ENCODE results near the gene SPRYD3.
A peak's percentile ranks its signal among the peaks of the same experiment; 100 is the strongest.
"Not testable (repeated sequence)": the region's sequence is repeated elsewhere in the genome, so short reads cannot be mapped to it uniquely, and the experiment has no call there.

The SPRYD3 gene

GRCh38 chr12:53101931-53102781 is 23.0 kb upstream of the SPRYD3 start:
- no peak for DNase-seq

- DNase-seq: no peak
These were observed 22.1 kb upstream of the SPRYD3 start for GRCh38 chr12:53101266-53101665.

DNA sequence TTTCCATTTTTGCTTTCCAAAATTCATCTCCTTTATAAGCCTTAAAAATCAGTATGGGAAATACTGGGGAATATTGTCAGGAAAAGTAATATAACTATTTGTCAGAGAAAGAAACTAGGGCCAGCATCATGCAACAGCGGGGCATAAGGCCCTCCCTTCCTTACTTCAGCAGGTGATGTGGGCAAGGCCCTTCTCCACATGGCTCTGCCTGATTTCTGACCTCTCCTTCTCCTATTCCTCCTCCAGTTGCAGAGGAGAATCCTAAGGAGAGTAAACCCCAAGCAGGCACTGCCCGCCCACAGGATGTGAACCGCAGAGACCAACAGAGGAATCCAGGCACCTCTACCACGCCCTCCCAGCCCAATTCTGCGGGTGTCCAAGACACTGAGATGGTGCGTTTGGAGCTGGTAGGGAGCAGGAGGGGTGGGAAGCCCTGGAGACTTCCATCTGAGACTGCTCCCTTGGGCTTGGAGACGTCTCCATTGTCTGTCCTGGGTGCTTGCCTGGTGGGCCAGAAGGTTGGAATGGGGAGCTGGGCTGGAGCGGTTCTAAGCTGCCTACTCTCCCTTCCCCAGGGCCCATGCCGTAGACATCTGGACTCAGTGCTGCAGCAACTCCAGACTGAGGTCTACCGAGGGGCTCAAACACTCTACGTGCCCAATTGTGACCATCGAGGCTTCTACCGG is 21.4 kb upstream of the SPRYD3 start:
- DNase-seq: no peak

DNA sequence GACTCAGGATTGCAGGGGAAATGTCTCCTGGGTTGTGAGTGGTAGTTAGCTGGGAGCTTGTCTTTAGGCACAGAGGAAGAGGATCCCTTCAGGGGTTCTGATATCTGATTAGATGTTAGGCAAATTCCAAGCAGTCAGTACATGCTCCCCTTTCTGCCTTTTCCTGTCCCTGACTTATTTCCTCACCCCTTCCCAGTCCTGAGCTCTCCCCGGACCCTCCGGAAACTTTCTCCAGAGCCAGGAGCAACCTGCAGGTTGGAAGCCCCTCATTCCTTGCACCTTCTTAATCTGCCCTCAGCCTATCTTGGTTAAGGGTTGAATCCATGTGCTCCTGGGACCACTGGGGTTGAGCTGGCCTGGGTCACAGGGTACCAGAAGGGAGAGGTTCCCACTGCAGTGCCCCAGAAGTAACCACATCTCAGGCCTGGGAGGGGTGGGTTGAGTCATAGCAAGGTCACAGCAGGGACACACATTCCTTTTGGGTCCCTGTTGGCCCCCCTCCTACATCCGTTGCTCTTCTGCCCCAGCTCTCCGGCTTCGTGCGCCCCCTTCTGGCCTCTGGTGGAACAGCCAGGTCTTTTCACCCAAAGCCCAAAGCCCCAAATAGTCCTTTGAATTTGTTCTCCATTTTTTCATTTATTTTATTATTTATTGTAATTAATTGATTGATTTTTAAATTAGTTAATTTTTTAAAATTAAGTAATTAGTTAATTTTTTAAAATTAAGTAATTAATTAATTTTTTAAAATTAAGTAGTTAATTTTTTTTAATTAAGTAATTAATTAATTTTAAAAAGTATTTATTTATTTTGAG is 20.1 kb upstream of the SPRYD3 start:
- DNase-seq: peak; percentile 11

- DNase-seq: no peak
These were observed 19.3 kb upstream of the SPRYD3 start for GRCh38 chr12:53098354-53098981.

GRCh38 chr12:53097564-53098353 is 18.6 kb upstream of the SPRYD3 start, which contains the start of gene IGFBP6:
TSS of gene IGFBP6 (plus strand) at chr12:53097667. CDS start at chr12:53097718, 51 bp downstream.
- DNase-seq: no peak

DNA sequence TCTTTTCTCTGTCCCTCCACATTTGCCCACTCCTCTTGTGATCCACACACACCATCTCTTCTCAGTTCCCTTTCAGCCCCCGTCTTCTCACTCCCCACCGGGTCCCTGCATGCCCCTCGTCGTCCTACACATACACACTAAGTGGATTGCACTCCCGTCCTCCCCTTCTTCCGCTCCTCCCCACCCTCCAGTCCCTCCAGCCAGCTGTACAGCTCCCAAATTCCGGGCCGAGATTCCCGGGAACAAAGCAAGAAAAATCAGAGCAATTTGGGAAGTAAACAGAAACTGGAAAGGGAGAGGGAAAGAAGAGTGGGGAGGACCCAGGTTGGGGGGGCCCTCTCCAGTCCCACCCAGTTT is 18.0 kb upstream of the SPRYD3 start:
- DNase-seq: no peak

GRCh38 chr12:53096759-53097158 is 17.6 kb upstream of the SPRYD3 start:
- no peak for DNase-seq

GRCh38 chr12:53096089-53096741 is 17.0 kb upstream of the SPRYD3 start:
- DNase-seq: no peak

DNA sequence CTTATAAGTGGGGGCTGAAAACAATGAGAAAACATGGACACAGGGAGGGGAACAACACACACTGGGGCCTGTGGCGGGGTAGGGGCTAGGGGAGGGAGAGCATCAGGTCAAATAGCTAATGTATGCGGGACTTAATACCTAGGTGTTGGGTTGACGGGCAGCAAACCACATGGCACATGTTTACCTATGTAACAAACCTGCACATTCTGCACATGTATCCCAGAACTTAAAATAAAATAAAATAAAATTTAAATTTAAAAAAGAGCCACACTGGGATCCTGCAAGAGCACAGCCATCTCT is 16.4 kb upstream of the SPRYD3 start:
- not testable (repeated sequence) for DNase-seq

DNA sequence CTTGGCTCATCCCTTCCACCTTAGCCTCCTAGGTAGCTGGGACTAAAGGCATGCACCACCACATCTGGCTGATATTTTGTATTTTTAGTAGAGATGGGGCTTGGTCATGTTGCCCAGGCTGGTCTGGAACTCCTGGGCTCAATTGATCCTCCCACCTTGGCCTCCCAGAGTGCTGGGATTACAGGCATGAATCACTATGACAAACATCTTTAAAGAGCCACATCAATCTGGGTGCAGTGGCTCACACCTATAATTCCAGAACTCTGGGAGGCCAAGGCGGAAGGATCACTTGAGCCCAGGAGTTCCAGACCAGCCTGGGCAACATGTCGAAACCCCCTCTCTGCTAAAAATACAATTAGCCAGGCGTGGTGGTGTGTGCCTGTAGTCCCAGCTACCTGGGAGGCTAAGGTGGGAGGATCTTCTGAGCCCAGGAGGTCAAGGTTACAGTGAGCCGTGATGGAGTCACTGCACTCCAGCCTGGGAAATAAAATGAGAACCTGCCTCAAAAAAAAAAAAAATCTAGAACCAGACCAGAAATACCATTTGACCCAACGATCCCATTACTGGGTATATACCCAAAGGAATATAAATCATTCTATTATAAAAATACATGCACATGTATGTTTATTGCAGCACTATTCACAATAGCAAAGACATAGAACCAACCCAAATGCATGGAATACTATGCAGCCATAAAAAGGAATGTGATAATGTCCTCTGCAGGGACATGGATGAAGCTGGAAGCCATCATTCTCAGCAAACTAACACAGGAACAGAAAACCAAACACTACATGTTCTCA is 15.8 kb upstream of the SPRYD3 start:
- DNase-seq: not testable (repeated sequence)

GRCh38 chr12:53094394-53094787 is 15.2 kb upstream of the SPRYD3 start:
- DNase-seq: no peak

DNA sequence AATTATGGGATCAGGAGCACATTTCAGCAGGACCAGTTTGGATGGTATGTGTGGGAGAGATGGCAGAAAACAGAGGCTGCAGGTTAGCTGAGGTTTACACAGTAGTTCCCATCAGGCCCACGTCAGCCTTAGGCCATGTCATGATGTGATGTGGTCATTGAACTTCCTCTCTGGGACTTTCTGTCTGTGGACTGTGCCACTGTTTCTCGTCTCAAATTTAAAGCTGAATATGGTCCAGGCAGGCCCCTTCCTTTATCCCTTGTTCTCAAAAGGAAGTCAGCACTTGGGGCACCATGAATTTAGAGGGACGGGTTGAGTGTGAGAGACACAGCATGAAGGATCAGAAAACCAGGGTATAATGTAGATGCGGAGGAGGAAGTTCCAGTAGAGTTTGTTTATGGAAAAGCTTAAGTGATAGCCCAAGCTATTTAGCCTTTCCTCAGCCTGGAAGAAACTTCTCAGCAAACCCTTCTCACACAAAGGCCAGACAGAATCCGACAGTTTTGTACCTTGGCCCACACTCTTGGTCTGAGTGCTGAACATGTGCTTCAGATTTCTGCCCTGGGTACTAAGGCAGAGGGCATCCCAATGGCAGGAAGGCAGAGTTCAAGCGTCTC is 14.7 kb upstream of the SPRYD3 start:
- no peak for DNase-seq

DNA sequence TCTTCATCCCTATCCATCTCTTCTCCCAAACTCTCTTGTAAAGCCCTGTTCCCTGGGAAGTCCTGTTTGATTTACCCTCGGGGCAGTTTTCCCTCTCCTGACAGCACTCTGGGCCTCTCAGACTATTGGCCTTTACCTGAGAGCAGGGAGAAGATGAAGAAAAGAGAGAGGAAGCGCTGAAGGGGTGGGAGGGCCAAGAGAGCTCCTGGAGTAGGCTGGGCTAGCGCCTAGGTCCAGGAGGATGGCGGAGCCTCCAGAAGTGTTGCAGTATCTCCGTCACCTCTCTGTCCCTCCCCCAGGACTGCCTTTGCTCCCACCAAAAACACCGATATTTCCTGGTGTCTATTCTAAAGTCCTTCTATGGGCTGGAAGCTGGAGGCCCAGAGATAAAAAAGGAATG is 12.6 kb upstream of the SPRYD3 start:
- DNase-seq: no peak

DNA sequence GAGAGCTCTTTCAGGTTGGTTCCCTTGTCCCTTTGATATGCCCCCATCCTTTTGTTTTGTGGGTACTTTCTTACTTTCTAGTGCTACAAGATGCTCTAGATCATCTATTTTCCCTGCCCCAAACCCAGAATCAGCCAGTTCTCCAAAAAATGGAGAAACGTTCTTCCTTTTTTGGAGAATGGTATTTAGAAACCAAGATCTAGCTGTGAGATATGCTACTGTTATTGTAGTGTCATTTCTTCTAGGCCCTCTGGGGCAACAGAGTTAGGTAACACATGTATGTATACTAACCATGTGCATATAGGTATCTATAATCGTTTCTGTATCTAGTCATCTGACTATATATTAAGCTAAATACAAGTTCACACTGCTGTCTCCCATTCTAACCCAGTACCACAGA is 11.4 kb upstream of the SPRYD3 start:
- DNase-seq: no peak

DNA sequence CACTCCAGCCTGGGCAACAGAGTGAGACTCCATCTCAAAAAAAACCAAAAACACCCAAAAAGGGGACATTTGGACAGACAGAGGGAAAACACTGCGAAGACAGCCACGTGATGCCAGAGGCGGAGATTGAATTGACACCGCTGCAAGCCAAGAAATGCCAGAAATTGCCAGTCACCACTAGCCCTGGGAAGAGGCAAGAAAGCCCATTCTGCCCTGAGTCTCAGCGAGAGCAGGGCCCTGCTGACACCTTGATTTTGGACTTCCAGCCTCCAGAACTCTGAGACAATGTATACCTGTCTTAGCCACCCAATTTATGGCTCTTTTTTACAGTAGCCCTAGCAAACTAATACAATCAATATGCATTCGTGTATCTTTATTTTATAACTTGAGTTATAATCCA is 10.9 kb upstream of the SPRYD3 start:
- DNase-seq: no peak

DNA sequence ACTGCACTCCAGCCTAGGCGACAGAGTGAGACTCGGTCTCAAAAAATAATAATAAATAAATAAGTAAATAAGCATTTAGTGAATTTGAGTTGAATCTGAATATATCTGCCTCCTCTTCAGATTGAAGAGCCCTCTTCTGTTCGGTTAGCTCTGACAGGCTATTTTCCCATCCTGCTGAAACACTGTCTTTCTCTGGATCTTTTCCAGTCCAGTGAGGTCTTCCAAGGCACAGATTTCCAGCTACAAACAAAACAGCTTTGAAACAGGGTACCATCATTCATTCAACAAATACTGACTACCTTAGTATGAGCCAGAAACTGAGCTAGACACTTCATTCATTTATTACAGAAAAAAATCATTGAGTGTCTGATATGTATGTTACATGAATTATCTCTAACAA is 7.2 kb upstream of the SPRYD3 start:
- DNase-seq: no peak

- no peak for DNase-seq
These were observed 3.5 kb upstream of the SPRYD3 start for GRCh38 chr12:53082637-53083175.

GRCh38 chr12:53078425-53079225 is 565 bp downstream of the SPRYD3 start:
- no peak for DNase-seq

Data from NCI-H187 treated with DMSO at 0.1 percent for 48 hours (cell line).